Activated CD8-positive, alpha-beta memory T cell treated with anti-CD3 and anti-CD28 coated beads, Interleukin-2, amount 50 U/mL, for 48 hours (primary cell): ENCODE data around the gene RCAN3.
A peak's percentile ranks its signal among the peaks of the same experiment; 100 is the strongest.

Source experiments
- DNase-seq: peaks from one replicate; pipeline ENCODE4 v3.0.0-alpha.2; 2020

Gene RCAN3

GRCh38 chr1:24551960-24552571 lies 49.4 kb downstream of the RCAN3 start:
- DNase-seq: peak; percentile 33

DNA sequence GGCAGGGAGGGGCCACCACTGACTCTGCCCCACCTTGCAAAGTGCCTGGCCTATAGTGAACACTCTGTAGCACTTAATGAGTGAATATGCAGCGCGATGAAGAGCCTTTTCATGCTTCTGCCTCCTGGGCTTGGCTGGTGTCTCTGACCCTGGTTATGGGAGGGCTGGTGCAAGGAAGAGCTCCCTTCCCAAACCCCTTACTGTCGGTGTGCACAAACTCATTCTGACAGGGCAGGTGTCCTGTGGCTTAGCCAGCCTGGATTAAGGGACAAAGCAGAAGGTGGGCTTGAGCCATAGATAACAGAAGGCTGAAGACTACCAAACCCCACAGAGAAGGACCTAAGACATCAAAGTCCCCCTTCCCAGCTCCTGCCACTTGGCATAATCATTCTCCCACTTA lies 51.3 kb downstream of the RCAN3 start:
- no peak for DNase-seq

DNA sequence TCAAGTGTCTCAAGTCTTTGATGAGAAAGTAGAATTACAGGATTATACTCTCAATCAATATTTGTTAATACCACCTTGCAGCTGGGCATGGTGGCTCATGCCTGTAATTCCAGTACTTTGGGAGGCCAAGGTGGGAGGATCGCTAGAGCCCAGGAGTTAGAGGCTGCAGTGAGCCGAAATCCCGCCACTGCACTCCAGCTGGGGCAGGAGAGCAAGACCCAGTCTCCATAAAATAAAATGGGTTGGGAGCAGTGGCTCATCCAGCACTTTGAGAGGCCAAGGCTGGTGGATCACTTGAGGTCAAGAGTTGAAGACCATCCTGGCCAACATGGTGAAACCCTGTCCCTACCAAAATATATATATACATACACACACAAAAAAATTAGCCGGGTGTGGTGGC lies 52.1 kb downstream of the RCAN3 start:
- no peak for DNase-seq

DNA sequence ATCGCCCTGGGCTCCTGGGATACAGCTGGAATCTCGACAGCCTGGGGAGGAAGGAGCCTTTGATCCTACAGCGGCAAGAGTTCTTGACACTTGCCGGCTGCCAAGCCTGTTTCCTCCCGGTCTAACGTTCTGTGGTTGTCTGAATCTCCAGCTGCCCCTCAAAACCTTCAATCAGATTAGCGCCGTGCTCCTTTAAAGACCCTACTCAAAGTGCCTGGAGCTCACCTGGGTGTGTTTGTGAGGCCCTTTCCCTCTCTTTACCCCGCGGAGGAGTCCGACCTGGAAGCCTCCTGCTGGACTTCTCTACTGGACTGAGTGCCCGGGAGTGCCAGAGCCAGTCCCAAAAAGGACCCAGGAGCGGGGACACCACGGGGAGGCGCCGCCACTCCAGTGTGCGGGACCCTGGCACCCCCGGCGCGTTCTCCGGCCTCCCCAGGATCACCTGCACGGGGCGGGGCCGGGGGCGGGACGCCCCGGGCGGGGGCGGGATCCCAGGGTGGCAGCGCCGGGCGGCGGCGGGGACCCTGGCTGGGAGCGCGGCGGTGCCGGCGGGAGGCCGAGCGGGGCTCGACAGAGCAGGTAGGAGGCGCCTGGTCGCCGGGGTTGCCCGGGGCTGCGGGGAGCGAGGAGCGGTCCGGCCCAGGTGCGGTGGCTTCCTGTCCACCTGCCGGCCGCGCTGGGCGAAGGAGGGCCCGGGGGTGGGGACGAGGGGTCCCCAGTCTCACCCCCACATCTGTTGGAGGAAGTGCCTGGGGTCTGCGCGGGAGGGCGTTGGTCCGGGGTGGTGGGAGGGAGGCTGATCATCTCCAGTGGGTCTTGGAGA lies 53.2 kb downstream of the RCAN3 start, which contains the start of gene NCMAP:
Gene NCMAP, plus strand, starts transcription at position 497 of the 823 bp plus-strand sequence. CDS start 39,344 bp downstream, outside the sequence.
- DNase-seq: peak; percentile 65

- no peak for DNase-seq
These were observed 53.8 kb downstream of the RCAN3 start for GRCh38 chr1:24556414-24556795.

- no peak for DNase-seq
These were observed 54.6 kb downstream of the RCAN3 start for GRCh38 chr1:24557220-24557619.

- DNase-seq: no peak
These were observed 55.1 kb downstream of the RCAN3 start for GRCh38 chr1:24557711-24558131.

GRCh38 chr1:24558455-24558854 lies 55.8 kb downstream of the RCAN3 start:
- no peak for DNase-seq

- DNase-seq: no peak
These were observed 56.5 kb downstream of the RCAN3 start for GRCh38 chr1:24558902-24559791.

- DNase-seq: no peak
These were observed 57.7 kb downstream of the RCAN3 start for GRCh38 chr1:24560361-24560760.

- DNase-seq: no peak
These were observed 60.0 kb downstream of the RCAN3 start for GRCh38 chr1:24562625-24563024.

GRCh38 chr1:24564695-24565094 lies 62.1 kb downstream of the RCAN3 start:
- no peak for DNase-seq

DNA sequence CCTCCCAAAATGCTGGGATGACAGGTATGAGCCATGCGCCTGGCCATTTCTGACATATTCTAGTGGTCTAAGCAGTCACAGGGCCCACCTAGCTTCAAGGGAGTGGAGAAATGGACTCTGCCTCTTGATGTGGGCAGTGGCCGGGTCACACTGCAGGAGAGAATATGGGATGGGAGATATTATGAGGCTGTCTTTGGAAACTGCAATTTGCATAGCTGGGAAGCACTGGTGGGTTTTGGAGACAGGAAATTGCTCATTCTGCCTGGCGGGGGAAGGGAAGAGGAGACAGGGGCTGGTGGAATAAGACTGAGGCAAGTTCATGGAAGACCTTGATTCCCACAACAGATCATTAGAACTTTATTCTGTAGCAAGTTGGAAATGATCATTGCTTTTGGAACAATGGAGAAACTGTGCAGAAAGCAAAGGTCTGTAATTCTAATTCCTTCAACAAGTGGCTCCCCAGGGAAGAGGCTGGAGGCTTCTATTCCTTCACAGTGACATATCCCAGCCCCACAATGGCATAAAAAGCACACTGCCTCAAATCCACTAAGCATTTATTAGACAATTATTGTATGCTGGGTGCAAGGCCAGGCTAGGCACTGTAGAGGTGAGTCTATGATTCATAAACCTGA lies 63.7 kb downstream of the RCAN3 start:
- DNase-seq: no peak

- DNase-seq: no peak
These were observed 65.3 kb downstream of the RCAN3 start for GRCh38 chr1:24567792-24568388.

GRCh38 chr1:24568475-24568874 lies 65.8 kb downstream of the RCAN3 start:
- no peak for DNase-seq

DNA sequence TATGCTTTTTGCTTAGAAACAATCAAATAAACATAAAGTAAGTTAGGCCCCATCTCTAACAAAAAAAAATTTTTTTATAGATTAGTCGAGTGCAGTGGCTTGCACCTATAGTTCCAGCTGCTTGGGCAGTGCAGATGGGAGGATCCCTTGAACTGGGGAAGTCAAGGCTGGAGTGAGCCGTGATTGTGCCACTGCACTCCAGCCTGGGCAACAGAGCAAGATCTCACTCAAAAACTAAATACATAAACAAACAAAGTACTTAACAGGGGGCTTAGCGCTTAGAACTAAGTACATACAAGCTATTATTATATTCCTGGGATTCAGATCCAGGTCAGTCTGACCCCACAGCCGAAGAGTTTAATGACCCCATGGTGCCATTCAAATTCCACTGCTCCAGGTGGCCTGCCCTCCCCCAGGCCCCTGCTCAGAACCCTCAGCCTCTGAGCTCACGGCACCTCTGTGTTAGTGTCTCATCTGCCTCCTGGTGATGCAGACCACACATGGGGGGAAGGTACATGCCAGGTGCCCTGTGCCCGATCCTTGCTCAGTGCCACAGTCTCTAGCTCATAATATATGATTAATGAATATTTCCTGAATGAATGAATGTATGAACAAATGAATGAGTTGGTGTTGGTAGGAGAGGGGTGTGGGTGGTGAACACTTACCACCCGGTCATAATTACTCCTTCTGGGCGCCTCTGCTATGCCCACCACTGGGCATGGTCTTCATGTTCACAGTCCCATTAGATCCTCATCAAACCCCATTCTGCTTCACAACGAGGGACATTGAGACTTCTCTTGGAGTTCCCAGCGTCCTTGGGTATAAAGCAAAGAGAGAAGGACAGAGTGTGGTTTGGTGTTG lies 67.9 kb downstream of the RCAN3 start:
- no peak for DNase-seq

- DNase-seq: no peak
These were observed 69.7 kb downstream of the RCAN3 start for GRCh38 chr1:24572301-24572700.

DNA sequence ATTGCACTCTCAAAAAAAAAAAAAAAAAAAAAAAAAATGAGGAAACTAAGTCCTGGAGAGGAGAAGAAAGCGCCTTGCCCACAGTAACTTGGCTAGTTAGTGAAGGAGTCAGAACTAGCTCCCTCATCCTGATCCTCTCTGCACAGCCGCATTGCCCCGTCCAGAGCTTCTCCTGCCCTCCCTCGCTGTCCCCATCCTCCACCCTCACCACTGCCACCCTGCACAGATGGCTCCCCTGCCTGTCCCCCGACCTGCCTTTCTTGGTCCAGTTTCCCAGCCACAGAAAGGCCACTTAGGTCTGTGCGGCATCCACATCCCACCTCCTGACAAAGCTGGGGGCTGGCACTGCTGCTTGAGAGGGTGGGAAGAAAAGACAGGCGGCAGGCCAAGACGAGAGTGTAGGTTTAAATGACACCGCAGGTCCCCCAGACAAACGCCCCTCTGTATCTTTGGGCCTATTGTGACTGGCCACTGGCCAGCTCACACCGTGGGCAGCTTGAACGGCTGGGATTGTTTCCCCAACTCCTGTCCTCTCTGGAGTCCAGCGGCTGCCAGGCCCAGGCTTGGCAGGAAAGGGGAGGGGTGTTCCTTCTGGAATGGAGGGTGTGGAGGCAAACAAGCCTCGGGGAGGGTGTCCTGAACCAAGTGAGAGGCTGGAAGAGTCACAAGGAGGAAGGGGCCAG lies 73.4 kb downstream of the RCAN3 start:
- DNase-seq: no peak

DNA sequence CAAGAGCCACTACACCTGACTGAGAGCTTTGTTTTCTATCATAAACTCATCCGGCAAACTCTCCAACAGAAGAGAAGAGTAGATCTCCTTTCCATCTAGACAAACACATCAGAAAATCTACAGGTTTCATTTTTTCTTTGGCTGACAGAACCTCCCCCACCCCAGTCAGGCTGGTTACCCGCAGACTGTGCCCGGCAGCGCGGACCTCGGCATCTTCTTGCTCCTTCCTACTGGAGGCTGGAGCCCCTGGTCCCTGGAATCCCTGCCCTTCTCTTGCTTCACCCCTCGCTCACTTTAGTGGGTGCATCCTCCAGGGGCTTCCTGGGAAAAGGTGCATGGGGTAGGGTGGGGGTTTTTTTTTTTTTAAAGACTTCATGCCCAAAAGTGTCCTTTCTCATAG lies 76.2 kb downstream of the RCAN3 start:
- no peak for DNase-seq

DNA sequence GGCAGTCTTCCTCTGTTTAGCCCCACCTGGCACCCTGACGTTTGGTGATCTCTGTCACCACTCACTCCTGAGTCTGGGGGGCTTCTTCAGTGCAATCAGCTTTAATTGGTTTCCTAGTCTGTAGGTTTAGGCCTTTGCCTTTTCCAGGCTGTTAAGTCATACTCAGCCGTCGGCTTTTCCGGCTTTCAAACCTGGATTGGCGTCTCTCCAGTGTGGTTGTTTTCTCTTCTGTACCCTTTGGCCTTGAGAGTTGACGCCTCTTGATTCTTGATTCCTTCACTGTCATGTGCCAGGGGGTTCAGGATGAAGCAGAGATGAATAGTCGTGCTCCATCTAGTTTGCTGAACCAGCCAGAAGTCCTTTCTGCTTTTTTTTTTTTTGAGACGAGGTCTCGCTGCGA lies 78.1 kb downstream of the RCAN3 start:
- no peak for DNase-seq

GRCh38 chr1:24584171-24584647 lies 81.6 kb downstream of the RCAN3 start:
- no peak for DNase-seq
